ENCODE data around the gene DAGLA. TPM values are rescaled to one million over a fixed set of nuclear protein-coding genes. Genes with fewer than 3 reads are reported as not detected.
A peak's percentile ranks its signal among the peaks of the same experiment; 100 is the strongest.

The DAGLA gene
- total RNA-seq, 8 experiments from 2014 or later: 2.0 to 5.0 (median 2.6) TPM

DNA sequence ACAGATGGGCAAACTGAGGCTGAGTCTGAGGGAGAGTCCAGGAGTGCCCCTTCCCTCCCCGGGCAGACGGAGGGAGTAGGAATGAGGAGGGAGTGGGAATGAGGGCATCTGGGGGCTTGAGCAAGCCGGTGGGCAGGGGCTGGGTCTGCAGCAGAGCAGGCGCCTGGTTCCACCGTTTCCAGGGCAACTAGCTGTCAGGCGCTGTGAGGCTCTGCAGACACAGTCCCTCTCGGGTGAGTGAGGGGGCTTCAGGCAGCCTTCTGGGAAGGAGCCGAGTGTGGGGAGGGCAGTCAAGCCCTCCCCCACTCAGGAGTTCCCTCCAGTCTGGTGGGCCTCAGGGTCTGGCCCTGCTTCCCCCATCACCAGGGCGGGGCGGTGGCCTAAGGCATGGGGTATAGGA lies 93.2 kb downstream of the DAGLA start:
- peak in 5 of 8 experiments; percentile 18 to 66 (median 46) for ATAC-seq (replicated peaks in 6 of 8)
- Histone ChIP-seq H3K27ac (no peak overlapping the region), H3K4me1 (replicated peaks in 1 of 2) (peaks cover 11 to 43% of the 10 kb centered on the region in 2 donors), H3K4me3 (no peak overlapping the region)
- 0 to 80% (median 50%) methylated on average over 1 to 2 of the region's 10 CpGs; no CpG with 5 or more reads in 6 of the 10 experiments for WGBS, 10 experiments
- in situ Hi-C loops (cut with MboI; ENCODE audit: low pct_unique_long_range_greater_than_20kb in 2 of 9, low sequenced_read_pairs in 9 of 9, unreplicated experiment in 9 of 9): no loop called here

DNA sequence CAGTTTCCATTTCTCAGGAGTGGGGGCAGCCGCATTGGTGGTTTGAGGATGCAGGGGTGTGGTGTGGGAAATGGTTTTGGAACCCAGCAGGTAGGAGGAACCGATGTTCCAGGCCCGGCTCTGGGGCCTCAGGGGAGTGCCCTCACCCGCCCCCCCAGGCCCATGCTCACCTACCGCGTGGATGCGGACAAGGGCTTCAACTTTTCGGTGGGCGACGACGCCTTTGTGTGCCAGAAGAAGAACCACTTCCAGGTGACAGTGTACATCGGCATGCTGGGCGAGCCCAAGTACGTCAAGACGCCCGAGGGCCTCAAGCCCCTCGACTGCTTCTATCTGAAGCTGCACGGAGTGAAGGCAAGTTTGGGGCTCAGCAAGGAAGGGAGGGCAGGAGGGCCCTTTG lies 93.6 kb downstream of the DAGLA start:
- H3K4me1 ChIP-seq (replicated peaks in 1 of 2): peaks cover 11 to 43% of the 10 kb centered on the region in 2 donors
- in situ Hi-C loops (cut with MboI; ENCODE audit: low pct_unique_long_range_greater_than_20kb in 2 of 9, low sequenced_read_pairs in 9 of 9, unreplicated experiment in 9 of 9): no loop called here
- WGBS, 10 experiments: 100% methylated on average over 1 of the region's 18 CpGs; no CpG with 5 or more reads in 9 of the 10 experiments
- no peak overlapping the region for H3K4me3 ChIP-seq
- H3K27ac ChIP-seq: no peak overlapping the region
- no peak for ATAC-seq (replicated peaks in 6 of 8)

DNA sequence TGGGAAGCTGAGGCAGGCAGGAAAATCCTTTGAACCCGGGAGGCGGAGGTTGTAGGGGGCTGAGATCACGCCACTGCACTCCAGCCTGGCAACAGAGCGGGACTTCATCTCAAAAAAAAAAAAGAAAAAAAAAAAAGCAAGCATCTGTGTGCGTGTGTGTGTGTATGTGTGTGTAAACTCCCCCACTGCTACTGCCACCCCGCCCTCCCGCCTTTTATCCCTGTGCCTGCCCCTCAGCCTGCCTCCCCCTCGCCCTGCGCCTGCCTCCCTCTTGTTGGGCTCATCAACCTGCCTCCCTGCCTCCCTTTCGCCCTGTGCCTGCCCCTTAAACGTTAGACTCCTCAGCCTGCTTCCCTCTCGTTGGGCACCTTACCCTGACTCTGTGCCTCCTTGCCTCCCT lies 94.2 kb downstream of the DAGLA start:
- WGBS, 10 experiments: 20 to 100% methylated on average over 1 of the region's 12 CpGs; no CpG with 5 or more reads in 8 of the 10 experiments
- in situ Hi-C loops (cut with MboI; ENCODE audit: low pct_unique_long_range_greater_than_20kb in 2 of 9, low sequenced_read_pairs in 9 of 9, unreplicated experiment in 9 of 9): no loop called here
- Histone ChIP-seq H3K4me1 (replicated peaks in 1 of 2) (peaks cover 11 to 41% of the 10 kb centered on the region in 2 donors), H3K27ac (no peak overlapping the region), H3K4me3 (no peak overlapping the region)
- no peak for ATAC-seq (replicated peaks in 6 of 8)

DNA sequence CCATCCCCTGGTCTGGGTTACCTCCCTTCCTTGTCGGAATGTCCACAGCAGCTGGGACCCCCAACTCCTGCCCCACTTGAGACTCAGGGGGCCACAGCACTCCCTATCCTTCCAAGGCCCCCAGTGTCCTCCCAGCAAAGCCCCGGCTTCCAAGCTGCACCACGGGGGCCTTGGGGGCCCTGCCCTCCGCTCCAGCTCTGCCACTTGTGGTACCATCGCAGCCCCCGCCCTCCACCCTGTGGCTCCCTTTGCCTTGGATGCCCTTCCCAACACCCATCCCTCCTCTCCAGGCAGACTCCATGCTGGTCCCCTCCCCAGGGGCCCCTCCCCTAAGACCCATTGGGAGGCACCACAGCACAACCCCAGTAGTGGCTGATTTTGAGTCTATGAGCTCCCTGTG lies 94.9 kb downstream of the DAGLA start:
- Histone ChIP-seq H3K4me3 (no peak overlapping the region), H3K27ac (no peak overlapping the region), H3K4me1 (replicated peaks in 1 of 2) (peaks cover 11 to 35% of the 10 kb centered on the region in 2 donors)
- no CpG with 5 or more reads among the region's 6 CpGs for WGBS, 10 experiments
- in situ Hi-C loops (cut with MboI; ENCODE audit: low pct_unique_long_range_greater_than_20kb in 2 of 9, low sequenced_read_pairs in 9 of 9, unreplicated experiment in 9 of 9): loop anchor here in 1 of 9 experiments (25.0 kb wide), 1 partner anchor 337 kb away; the partner anchor contains the start of gene INCENP
- peak in 2 of 8 experiments; percentile 2 to 3 for ATAC-seq (replicated peaks in 6 of 8)

DNA sequence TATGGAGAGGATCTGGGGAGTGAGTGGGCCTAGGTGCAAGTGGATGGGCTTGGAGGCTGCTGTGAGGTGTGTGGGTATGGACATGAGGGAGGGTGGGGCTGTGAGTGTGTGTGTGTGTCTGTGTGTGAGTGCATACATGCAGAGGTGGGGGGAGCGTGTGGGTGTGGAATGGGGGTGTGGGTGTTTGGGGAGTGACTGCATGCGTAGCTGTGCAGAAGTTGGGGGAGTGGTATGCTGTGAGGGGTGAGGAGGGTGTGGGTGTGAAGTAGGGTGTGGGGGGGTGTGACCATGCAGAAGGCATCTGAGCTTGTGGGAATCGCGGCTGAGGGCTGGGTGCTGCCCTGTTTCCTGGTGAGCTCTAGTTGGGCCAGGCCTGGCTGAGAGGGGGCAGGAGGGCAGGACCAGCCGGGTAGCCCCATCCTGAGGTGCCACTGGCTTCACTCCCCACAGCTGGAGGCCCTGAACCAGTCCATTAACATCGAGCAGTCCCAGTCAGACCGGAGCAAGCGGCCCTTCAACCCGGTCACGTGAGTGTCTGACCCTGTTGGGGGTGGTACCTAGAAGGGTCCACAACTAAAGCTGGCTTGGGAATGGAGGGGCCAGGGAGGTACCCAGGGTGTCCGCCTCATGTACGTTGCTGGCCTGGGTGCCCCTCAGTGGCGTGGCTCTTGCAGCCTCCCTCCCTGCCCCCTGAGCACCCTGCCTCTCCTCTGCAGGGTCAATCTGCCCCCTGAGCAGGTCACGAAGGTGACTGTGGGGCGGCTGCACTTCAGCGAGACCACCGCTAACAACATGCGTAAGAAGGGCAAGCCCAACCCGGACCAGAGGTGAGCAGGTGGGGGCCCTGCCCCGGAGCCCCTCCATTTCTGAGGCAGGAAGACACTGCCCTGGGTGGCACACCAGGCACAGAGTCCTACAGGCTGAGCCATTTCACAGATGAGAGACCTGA lies 95.7 kb downstream of the DAGLA start:
- 80 to 100% (median 90%) methylated on average over 1 to 4 of the region's 20 CpGs; no CpG with 5 or more reads in 5 of the 10 experiments for WGBS, 10 experiments
- in situ Hi-C loops (cut with MboI; ENCODE audit: low pct_unique_long_range_greater_than_20kb in 2 of 9, low sequenced_read_pairs in 9 of 9, unreplicated experiment in 9 of 9): loop anchor here in 1 of 9 experiments (25.0 kb wide), 1 partner anchor 336 kb away; the partner anchor contains the start of gene INCENP
- Histone ChIP-seq H3K4me3 (no peak overlapping the region), H3K4me1 (replicated peaks in 1 of 2) (peaks cover 11 to 35% of the 10 kb centered on the region in 2 donors), H3K27ac (no peak overlapping the region)
- peak in 3 of 8 experiments; percentile 19 to 78 (median 69) for ATAC-seq (replicated peaks in 6 of 8)

DNA sequence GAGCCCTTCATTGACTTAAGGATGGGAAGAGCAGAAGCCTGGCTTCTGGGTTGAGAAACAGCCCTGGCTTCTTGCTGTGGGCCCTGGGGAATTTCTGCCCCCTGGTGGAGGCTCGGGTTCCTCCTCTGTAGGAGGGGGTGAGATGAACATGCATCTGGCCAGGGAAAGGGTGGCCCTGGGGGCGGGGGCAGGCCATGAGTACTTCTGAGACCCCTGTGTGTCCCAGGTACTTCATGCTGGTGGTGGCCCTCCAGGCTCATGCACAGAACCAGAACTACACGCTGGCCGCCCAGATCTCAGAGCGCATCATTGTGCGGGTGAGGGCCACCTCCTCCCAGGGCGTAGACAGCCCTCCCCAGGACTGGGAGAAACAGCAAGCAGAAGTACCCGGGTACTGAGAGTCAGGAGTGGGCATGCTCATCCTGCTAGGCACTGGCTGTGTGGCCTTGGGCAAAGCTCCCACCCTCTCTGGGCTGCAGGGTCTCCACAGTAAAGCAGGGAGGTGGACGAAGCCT lies 96.4 kb downstream of the DAGLA start:
- 20 to 100% (median 75%) methylated on average over 1 to 2 of the region's 9 CpGs; no CpG with 5 or more reads in 6 of the 10 experiments for WGBS, 10 experiments
- in situ Hi-C loops (cut with MboI; ENCODE audit: low pct_unique_long_range_greater_than_20kb in 2 of 9, low sequenced_read_pairs in 9 of 9, unreplicated experiment in 9 of 9): loop anchor here in 1 of 9 experiments (25.0 kb wide), 1 partner anchor 336 kb away; the partner anchor contains the start of gene INCENP
- Histone ChIP-seq H3K27ac (no peak overlapping the region), H3K4me1 (replicated peaks in 1 of 2) (peaks cover 11 to 35% of the 10 kb centered on the region in 2 donors), H3K4me3 (no peak overlapping the region)
- ATAC-seq (replicated peaks in 6 of 8): peak in 6 of 8 experiments; percentile 2 to 77 (median 24)

DNA sequence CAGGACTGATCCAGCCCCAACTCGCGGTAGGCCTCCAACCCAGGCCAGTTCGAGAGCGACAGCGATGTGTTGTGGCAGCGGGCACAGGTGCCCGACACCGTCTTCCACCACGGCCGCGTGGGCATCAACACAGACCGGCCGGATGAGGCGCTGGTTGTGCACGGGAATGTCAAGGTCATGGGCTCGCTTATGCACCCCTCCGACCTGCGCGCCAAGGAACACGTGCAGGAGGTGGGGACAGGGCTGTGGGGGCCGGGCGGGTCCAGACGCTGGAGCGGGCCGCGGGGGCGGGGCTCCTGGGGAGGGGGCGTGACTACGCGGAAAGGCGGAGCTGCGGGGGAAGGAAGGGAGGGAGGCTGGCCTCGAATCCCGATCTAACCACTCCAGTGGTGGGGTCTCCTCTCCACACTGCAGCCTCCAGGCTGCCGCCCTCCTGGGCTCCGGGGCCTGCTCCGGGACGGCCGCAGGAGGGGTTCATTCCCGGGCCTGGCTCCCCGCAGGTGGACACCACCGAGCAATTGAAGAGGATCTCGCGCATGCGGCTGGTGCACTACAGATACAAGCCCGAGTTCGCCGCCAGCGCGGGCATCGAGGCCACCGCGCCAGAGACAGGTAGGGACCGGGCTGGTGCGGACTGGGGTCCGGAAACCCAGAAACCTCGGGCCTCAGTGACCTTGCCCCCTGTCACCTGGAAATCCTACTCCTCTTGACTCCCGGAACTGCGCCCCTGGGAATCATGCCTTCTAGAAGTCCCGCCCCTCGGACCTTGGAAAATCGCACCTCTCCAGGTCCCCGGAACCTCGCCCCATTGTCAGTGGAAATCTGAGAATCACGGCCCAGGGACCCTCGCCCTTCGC lies 97.3 kb downstream of the DAGLA start:
- Histone ChIP-seq H3K4me3 (no peak overlapping the region), H3K4me1 (replicated peaks in 1 of 2) (peaks cover 4 to 27% of the 10 kb centered on the region in 2 donors), H3K27ac (no peak overlapping the region)
- WGBS, 10 experiments: 40 to 87% (median 80%) methylated on average over 1 to 3 of the region's 67 CpGs; no CpG with 5 or more reads in 7 of the 10 experiments
- in situ Hi-C loops (cut with MboI; ENCODE audit: low pct_unique_long_range_greater_than_20kb in 2 of 9, low sequenced_read_pairs in 9 of 9, unreplicated experiment in 9 of 9): loop anchor here in 1 of 9 experiments (25.0 kb wide), 1 partner anchor 335 kb away; the partner anchor contains the start of gene INCENP
- peak in 5 of 8 experiments; percentile 11 to 68 (median 33) for ATAC-seq (replicated peaks in 6 of 8)

DNA sequence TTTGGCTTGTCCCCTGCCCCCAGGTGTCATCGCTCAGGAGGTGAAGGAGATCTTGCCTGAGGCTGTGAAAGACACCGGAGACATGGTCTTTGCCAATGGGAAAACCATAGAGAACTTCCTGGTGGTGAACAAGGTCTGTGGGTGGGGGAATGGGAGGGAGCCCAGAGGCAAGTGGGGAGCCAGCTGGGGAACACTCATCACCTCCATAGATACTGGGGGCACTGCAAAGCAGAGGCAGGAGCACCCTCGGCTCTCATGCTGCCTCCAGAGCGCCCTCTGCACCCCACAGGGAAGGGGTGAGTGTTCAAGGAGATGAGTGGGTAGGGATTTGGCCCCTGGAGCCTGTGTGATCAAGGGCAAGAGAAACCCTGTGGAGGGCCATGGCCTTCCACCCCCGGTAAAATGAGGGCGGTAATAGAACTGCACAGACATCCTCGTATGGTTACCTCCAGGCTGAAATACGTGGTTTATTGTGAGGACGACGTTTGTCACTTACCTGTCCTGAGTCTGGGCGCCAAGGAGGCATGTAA lies 98.2 kb downstream of the DAGLA start:
- 70 to 100% (median 94%) methylated on average over 2 to 4 of the region's 11 CpGs; no CpG with 5 or more reads in 4 of the 10 experiments for WGBS, 10 experiments
- in situ Hi-C loops (cut with MboI; ENCODE audit: low pct_unique_long_range_greater_than_20kb in 2 of 9, low sequenced_read_pairs in 9 of 9, unreplicated experiment in 9 of 9): loop anchor here in 1 of 9 experiments (25.0 kb wide), 1 partner anchor 334 kb away; the partner anchor contains the start of gene INCENP
- Histone ChIP-seq H3K4me3 (no peak overlapping the region), H3K27ac (no peak overlapping the region), H3K4me1 (replicated peaks in 1 of 2) (peaks cover 3 to 18% of the 10 kb centered on the region in 2 donors)
- ATAC-seq (replicated peaks in 6 of 8): no peak

DNA sequence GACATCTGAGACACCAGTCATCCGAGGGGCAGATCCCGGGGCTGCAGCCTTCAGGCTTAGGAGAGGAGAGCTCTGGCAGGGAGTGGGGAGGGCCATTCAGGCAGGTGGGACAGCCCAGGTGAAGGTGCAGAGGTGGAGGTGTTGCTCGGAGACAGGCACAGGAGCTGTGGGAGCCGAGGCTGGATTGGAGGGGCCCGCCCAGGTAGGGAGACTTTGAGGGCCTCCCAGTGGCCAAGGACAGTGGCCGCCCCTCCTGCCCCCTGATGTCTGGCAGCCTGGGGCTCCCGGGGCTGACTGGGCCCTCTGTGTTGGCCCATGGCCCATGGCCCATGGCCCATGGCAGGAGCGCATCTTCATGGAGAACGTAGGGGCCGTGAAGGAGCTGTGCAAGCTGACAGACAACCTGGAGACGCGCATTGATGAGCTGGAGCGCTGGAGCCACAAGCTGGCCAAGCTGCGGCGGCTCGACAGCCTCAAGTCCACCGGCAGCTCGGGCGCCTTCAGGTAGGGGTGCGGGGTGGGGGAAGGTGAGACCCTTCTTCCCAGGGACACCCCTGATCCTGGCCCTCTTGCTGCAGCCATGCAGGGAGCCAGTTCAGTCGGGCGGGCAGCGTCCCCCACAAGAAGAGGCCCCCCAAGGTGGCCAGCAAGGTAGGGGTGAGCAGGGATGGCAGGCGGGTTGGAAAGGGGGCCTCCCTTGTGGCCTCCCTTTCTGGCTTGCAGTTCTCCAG lies 98.9 kb downstream of the DAGLA start:
- WGBS, 10 experiments: 0 to 96% (median 78%) methylated on average over 1 to 4 of the region's 24 CpGs; no CpG with 5 or more reads in 5 of the 10 experiments
- no peak for ATAC-seq (replicated peaks in 6 of 8)
- in situ Hi-C loops (cut with MboI; ENCODE audit: low pct_unique_long_range_greater_than_20kb in 2 of 9, low sequenced_read_pairs in 9 of 9, unreplicated experiment in 9 of 9): loop anchor here in 1 of 9 experiments (25.0 kb wide), 1 partner anchor 333 kb away; the partner anchor contains the start of gene INCENP
- no peak overlapping the region for H3K27ac ChIP-seq
- peaks cover 0 to 11% of the 10 kb centered on the region in 2 donors for H3K4me1 ChIP-seq (replicated peaks in 1 of 2)
- no peak overlapping the region for H3K4me3 ChIP-seq

DNA sequence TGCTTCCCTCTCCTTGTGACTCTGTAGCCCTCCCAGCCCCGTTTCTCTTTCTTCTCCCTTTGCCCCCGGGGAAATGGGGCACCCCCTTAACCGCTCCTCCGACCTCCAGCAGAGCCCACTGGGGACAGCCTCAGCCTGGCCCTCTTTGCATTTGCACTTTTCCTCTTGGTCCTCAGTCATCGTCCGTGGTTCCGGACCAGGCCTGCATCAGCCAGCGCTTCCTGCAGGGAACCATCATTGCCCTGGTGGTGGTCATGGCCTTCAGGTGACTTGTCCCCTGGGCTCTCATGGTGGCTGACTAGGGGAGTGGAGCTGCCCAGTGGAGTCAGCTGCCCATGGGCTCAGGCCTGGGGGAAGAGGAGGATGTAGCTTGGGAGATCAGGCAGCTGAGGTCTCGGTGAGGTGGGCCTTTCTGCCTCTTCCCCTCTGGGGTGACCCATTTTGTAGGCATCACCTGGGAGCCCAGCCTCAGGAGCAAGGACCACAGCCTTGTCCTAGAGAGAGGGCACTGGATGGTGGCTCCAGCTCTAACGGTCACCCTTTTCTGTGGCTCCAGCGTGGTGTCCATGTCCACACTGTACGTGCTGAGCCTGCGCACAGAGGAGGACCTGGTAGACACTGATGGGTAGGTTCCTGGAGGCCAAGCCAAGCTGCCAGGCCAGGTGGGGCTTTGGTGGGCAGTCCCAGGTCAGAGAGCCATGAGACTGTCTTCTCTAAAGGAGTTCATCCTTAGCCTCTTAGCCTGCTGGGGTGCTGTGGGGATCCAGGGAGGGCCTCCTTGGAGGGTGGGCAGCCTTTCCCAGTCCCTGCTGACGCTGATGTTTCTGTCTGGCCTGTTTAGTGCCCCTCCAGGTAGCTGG lies 99.7 kb downstream of the DAGLA start:
- H3K27ac ChIP-seq: no peak overlapping the region
- ATAC-seq (replicated peaks in 6 of 8): no peak
- in situ Hi-C loops (cut with MboI; ENCODE audit: low pct_unique_long_range_greater_than_20kb in 2 of 9, low sequenced_read_pairs in 9 of 9, unreplicated experiment in 9 of 9): loop anchor here in 1 of 9 experiments (25.0 kb wide), 1 partner anchor 332 kb away; the partner anchor contains the start of gene INCENP
- WGBS, 10 experiments: 60 to 100% (median 89%) methylated on average over 1 to 5 of the region's 14 CpGs; no CpG with 5 or more reads in 7 of the 10 experiments
- H3K4me1 ChIP-seq (replicated peaks in 1 of 2): peaks cover 0 to 5% of the 10 kb centered on the region in 2 donors
- no peak overlapping the region for H3K4me3 ChIP-seq
